HG02840 (cell line): ENCODE results near the gene PSMB5.

Experiments
- ATAC-seq: cut with Tn5 transposase; IDR thresholded peaks from one replicate; pipeline ENCODE4 v1.9.1; 2021; ENCODE audit warnings: mild to moderate bottlenecking, moderate library complexity, moderate number of reproducible peaks; ENCODE audit not compliant: unreplicated experiment, low FRiP score

Gene PSMB5

DNA sequence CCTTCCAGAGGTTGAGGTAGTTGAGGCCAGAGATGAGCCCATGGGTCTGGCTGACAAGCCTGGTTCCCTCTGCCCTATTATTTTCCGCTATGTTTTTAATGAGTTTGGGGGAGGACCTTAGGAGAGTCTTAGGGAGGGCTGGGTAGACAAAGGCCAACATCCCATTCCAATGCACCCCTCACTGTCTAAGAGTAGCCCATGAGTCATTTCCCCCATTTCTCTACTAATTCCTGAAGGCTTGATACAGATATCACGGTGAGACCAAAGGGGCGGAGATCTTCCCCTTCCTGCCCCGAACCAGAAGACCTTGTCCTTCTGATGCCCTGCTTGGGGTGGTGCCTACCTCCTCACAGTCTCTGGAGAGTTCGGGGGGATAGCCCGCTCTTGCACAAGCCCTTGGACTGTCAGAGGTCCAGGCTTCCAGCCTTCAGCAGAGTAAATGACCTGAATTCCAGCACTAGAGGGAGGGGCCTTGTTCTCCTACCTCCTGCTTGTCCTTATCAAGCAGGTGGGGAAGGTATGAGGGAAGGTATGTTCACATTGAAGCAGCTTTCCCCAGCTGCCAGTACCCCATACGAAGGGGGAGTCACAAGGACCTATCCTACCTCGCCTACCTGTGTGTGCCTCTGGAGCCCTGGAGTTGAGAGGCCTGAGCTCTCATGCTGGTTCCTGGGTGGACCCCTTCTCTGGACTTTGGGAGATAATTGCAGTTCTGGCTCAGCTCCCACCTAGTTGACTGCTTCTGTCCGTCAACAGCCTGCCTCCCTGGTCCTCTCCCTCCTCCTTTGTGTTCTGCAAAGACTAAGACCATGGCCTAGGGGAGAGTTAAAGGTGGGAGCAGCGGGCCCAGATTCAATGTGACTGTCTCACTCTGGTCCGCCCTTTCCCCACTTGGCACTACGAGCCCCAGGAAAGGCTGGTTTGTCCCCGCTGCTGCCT is 11.0 kb upstream of the PSMB5 start:
- ATAC-seq = no peak

DNA sequence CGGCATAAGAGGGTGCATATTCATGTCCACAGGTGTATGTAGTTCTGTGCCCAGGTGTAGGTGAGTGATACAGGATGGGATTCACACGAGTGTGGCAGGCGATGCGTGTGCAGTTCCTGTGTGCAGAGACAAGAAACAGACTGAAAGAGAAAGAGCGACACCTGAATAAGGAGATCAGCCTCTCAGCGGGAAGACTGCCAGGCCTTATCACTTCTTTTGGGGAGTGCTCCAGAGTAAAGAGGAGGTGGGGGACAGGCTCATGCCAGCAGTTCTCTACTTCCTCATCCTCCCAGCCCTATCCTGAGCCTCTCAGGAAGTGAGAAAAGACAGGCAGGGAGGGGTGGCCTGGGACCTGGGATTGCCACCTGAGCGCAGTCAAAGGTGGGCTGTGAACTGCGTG is 10.1 kb upstream of the PSMB5 start:
- no peak for ATAC-seq

GRCh38 chr14:23043754-23044153 is 9.1 kb upstream of the PSMB5 start:
- ATAC-seq = no peak

DNA sequence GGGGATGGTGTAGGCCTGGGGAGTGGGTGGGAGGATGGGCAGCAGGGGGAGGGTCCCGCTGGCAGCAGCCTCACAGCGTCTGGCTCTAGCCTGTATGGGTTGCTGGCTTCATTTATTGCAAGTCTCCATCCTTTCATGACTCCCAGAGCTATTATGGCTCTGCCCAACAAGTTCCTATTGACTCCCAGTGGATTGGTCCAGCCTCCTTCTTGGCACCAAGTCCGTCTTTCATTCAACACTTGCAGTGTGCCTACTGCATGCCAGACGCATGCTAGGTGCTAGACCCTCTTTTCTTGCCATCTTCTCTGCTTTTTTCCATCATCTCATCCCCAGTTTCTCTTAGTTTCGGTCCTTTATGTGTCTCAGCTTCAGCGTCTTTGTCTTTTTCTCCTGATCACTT is 8.4 kb upstream of the PSMB5 start:
- no peak for ATAC-seq

DNA sequence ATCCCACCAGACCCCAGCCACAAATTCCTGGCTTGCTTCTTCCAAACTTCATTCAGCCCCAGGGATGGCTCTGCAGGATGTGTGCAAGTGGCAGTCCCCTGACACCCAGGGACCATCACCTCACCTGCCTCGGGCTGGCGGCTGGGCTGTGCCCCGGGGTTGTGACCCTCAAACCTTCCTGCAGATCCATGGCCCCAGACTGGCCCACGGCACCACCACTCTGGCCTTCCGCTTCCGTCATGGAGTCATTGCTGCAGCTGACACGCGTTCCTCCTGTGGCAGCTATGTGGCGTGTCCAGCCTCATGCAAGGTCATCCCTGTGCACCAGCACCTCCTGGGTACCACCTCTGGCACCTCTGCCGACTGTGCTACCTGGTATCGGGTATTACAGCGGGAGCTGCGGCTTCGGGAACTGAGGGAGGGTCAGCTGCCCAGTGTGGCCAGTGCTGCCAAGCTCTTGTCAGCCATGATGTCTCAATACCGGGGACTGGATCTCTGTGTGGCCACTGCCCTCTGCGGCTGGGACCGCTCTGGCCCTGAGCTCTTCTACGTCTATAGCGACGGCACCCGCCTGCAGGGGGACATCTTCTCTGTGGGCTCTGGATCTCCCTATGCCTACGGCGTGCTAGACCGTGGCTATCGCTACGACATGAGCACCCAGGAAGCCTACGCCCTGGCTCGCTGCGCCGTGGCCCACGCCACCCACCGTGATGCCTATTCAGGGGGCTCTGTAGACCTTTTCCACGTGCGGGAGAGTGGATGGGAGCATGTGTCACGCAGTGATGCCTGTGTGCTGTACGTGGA is 7.7 kb upstream of the PSMB5 start, which contains the start of gene PSMB11:
TSS of gene PSMB11 (plus strand) at position 51 of the 804 bp plus-strand sequence. CDS start at position 65, 14 bp downstream.
- ATAC-seq = no peak

GRCh38 chr14:23041729-23042128 is 7.0 kb upstream of the PSMB5 start:
- no peak for ATAC-seq

GRCh38 chr14:23040100-23040499 is 5.4 kb upstream of the PSMB5 start:
- ATAC-seq = no peak

DNA sequence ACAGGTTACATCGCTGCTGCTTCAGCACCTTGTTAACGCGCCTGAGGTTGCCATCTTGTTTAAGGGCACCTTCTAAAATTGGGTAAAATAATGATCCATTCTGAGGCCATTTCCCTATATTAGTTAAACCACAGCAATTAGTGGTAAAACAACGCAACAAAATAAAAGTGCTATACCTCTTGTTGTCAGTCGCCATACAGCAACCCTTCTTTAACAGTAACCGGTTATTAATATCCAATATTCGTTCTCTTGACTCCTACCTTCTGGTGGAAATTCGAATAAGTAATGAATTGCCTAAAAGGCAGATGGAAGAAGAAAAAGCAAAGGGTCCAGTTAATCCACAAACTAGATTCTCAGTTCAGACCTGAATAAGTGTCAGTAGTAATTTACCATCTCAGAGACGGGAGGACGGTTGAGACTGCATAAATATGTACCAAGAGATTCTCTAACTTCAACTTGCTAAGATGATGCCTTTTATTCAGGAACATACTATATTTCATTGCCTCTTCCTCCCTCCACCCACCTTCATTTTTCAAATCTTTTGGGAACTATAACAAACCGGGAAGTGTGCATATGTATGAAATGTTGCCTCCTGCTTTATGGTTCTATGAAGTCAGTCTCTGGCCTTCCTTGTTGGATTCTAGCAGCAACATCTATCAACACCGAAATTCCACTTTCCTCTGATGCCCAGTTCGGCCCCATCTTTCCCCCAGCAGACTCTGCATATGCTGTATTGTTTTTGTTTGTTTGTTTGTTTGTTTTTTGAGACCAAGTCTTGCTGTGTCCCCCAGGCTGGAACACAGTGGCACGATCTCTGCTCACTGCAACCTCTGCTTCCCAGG is 824 bp upstream of the PSMB5 start:
- no peak for ATAC-seq

GRCh38 chr14:23033801-23034497 is 751 bp downstream of the PSMB5 start:
- ATAC-seq = no peak

GRCh38 chr14:23033251-23033727 is 1.4 kb downstream of the PSMB5 start:
- ATAC-seq = no peak

DNA sequence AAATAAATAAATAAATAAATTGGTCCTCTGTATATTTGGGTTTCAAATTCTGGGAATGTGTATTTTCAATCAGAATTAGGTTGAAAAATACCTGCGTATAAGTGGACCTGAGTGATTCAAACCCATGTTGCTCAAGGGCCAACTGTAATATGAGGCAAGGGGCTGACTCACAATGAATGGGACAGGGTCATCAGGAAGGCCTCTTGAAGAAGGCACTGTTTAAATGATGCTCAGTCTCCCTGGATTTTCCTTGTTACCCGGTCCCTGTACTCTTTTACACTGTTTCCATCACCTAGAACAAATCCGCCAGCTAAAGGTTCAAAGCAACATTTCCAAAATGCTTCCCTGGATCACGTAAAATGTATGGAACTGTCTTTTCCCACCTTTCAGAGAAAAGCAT is 3.8 kb downstream of the PSMB5 start:
- ATAC-seq = no peak

DNA sequence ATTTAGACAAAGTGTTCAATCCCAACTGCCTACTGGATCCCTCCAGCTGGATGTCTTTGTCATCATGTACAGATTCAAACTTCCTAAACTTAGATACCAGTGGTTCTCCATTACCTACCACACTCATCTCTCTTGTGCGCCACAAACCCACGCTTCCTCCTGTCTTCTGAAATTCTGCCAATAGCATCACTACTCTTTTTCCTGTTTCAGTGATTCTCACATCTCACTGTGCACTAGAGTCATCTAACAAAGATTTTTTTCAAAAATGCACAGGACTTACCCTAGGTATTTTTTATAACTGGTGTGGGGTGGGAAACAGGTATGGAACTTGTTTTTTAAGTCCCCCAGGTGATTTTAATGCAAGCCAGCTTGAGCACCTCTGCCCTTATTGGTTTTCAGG is 5.9 kb downstream of the PSMB5 start:
- ATAC-seq = no peak

DNA sequence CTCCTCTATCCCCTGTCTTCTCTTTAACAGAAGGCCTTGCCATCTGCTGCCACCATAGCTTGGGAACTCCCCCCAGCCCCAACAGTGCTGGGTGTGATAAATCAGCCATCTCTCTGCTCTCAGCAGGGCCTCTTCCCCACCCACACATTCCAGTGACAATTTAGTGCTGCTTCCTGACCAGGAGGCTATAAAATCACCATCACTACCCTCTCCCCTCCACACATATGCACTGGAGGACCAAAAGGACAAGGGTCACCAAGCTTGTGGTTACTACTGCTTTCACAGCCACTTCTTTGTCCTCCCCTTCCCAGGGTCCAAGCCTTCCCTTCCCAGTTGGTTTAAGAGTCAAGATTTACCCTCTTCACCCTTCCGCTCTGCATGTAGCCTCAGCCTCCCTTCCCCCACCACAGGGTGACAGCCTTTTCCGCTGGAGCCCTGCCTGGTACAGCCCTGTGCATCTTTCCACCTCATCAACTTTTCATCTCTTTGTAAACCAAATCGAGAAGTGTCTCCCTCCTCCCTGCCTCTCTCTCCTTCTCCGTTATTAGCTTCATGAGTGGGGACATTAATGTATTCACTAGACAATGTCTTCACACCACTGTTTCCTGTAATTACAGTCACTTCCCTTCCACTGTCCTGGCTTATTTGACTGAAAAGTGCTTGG is 9.4 kb downstream of the PSMB5 start:
- no peak for ATAC-seq

GRCh38 chr14:23024612-23025075 is 10.1 kb downstream of the PSMB5 start:
- ATAC-seq = no peak

DNA sequence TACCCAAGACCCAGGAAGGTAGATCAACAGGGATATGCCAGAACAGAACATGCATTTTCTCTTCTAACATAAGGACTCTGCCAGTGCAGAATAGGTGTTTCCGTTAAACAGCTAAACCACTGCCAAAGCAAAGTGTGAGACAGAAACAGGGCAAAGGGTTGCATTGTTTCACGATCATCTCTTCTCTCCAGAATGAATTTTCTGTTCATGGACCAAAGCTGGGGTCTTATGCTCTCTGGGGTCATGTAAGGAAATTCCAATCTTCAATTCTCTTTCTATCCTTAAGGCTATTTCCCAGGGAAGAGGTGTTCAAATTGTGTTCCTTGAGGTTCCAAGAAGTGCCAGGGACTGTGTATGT is 10.9 kb downstream of the PSMB5 start:
- no peak for ATAC-seq

DNA sequence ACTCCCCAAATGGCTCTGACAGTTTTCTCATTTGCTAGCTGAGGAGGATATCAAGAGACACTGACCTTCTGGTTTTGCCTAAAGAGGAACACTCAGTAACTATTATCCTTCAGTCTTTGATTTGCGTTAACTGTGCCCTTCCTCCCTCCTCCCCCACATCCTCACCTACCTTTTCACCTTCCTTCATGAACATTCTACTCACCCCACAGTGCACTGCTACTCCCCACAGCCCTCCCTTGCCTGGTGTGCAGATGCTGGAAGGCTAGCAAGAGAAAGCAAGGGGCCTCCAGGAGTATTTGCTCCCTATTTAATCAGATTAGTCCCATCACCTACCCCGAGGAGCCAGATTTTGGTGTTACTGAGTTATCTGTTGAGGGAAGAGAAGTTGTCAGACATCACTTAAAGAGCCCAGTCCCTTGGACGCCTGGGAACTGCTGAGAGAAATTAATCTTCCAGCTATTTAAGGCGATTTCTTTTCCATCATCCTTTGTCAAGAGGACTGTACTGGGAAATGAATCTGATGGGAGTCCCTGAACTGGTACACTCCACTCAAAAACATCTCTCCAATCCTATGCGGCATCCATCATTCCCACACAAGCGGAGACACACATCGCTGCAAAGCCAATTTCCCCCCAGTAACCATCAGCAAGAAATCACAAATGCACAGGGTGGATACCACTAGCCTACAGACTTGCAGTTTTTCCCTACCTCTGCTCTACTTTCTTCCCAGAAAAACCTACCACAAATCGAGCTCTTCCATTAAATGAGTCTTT is 11.5 kb downstream of the PSMB5 start:
- no peak for ATAC-seq

- ATAC-seq = no peak
These were observed 12.7 kb downstream of the PSMB5 start for GRCh38 chr14:23021889-23022442.

DNA sequence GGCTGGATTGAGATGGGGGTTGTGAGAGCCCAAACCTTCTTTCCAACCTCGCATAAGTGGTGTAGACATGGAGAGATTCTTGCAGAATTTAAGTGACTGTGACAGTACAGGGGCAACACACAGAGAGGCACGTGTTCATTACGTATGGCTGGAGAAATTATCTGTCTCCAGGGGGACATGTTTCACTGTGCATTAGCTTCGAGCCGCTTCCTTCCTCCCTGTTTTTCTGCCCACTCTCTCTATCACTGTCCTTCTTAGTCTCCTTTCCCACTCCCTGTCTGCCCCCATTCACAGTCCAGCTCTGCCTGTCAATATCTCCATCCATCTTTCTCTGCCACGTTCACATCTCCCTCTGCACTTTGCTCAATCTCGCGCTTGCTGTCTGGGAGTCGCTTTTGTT is 13.3 kb downstream of the PSMB5 start:
- no peak for ATAC-seq
